NCI-H345 treated with DMSO at 0.1 percent for 48 hours (cell line): Measurements from ENCODE around the gene MMAB.

ENCODE experiments used
- DNase-seq: peaks from one replicate; lab custom pipeline; 2025; ENCODE audit not compliant: unreplicated experiment; lab: John Stamatoyannopoulos, UW

The MMAB gene

GRCh38 chr12:109541413-109541726 lies 31.9 kb downstream of the MMAB start:
- DNase-seq, result no peak

- DNase-seq, result no peak
Observed at GRCh38 chr12:109540526-109541412, 32.5 kb downstream of the MMAB start.

GRCh38 chr12:109539508-109539907 lies 33.8 kb downstream of the MMAB start:
- DNase-seq, result no peak

- DNase-seq, result no peak
Observed at GRCh38 chr12:109538191-109538863, 35.0 kb downstream of the MMAB start.

DNA sequence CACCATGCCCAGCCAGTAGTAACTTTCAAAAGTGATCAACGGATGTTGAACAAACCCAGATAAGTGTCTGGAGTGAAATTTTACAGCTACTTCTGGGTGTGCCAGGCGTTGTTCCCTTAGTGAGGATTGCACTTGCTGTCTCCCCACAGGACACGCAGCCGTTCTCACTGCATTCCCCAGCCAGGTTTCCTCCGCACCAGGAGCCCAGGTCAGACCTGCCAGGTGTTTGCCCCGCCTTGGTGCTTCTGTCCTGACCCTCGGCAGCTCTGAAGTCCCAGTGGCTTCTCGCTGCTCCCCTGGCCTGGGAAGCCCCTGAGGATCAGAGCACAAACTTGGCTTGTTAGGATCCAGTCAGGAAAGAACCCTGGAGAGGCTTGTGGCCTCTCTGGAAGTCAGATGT lies 36.2 kb downstream of the MMAB start:
- no peak for DNase-seq

GRCh38 chr12:109535863-109536250 lies 37.4 kb downstream of the MMAB start:
- DNase-seq, result no peak

DNA sequence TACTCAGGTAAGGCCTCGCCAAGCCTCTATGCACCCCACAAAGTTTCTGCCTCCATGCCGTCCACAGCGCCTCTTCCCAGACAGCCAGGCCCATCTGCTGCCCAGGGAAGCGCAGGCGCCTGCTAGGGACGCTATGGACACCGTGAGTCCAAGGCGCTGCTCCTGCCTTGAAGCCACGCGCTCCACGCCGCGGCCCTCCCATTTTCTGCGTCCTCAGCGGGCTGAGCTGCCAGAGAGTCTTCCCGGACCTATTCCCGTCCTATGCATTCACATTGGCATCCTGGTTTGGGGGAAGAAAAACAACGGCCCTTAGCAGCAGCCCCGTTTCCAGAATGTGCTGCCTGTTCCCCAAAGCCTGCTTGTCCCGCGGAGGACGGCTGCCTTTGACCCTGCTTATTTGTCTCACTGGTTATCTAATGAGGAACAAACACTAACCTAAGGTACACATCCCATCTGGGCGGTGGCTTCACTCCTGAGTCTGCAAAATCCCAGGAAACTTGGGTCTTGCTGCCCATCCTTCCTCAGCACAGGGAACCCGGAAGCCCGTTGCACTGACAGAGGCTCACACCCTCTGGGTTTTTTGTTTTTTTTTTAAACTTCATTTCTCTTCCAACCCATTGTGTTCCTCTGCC lies 38.0 kb downstream of the MMAB start:
- DNase-seq, result no peak

- DNase-seq, result no peak
Observed at GRCh38 chr12:109534456-109534855, 38.8 kb downstream of the MMAB start.

GRCh38 chr12:109533487-109533740 lies 39.9 kb downstream of the MMAB start:
- DNase-seq, result no peak

DNA sequence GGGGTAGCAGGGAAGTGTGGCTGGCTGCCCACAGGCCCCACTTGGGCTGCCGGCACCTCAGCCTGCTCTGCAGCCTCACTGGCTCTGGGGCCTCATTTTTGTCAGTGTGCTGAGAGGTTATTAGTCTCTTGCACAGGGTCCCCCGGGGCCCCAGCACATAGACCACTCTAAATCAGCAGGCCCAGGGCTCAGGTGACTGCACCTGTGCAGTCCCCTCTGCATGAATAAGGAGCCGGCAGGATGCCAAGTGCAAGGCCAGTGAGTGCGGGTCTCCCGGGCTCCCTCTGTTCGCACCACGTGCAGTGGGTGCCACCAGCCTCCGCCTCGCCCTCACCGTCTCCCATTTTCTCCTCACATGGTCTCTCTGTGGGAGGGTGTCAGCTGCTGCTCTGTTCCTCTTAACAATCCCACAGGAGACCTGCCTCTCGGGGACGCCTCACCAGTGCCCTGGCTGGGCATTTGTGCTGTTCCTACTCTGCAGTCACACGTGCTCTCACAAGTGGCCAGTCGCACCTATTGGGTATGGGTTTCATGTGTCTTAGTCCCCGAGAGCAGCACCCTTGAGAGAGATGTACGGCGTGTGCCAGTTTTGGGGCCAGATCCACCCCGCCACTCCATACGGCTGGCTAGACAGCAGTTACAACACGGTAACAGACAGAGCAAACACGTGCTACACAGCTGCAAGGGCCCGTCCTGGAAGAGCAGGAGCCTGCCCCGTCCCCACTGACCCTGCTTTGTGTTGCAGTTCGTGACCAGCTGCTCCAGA lies 40.4 kb downstream of the MMAB start:
- DNase-seq, result no peak

- no peak for DNase-seq
Observed at GRCh38 chr12:109531411-109531810, 41.9 kb downstream of the MMAB start.

GRCh38 chr12:109529691-109530640 lies 43.3 kb downstream of the MMAB start:
- no peak for DNase-seq

GRCh38 chr12:109527489-109528123 lies 45.7 kb downstream of the MMAB start:
- no peak for DNase-seq

- DNase-seq, result no peak
Observed at GRCh38 chr12:109525279-109525585, 48.1 kb downstream of the MMAB start.

- no peak for DNase-seq
Observed at GRCh38 chr12:109524466-109525278, 48.6 kb downstream of the MMAB start.

DNA sequence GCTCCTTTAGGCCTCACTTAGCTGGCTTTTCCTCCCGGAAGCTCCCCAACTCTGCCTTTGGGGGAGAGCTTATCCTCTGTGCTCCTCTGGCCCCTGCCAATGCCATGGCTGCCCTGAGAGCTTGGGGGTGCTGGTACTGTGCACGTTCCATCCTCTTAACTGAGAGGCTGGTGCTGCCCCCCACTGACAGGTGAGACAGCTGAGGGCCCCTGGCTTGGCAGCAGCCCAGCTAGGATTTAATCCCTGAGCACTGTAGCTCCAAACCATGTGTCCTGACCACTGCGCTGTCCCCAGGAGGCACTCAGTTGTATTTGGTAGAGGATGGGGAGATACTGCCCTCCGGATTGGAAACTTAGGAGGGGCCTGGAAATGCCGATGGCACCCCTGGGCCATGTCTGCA lies 49.8 kb downstream of the MMAB start:
- DNase-seq, result no peak

DNA sequence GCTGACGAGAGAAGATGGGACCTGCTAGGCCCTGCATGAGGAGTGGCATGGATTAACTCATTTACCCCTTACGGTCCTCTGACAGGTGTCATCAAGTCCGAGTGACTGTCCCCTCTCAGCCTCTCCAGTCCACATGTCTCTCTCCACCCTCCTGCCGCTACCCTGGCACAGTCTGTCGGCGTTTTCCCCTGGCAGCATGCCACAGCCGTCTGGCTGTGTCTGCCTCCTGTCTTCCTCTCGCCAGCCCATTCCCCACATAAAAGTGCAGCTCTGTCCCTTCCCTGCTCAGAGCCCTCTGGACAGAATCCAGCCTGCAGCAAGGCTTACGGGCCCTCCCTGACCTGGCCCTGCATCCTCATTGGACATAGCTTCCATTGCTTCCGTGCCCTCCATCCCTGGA lies 50.2 kb downstream of the MMAB start:
- no peak for DNase-seq

GRCh38 chr12:109521831-109522230 lies 51.5 kb downstream of the MMAB start:
- no peak for DNase-seq

DNA sequence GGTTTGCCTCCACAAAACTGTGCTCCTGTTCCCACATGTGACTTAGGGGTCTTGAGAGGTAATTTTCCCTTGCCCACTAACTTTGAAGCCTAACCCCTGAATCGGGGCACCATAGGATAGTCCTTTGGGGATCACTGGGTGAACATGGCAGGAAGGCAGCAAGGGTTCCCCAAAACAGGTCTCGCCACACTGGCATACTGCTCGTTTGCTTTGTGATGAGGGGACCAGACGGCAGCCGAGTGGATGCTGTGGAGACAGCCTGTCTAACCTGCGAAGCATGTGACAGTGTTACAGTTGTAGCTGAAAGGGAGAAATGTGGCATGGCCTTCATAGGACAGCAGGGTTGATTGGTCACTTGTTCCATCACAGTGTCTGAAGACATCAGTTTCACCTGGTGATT lies 53.5 kb downstream of the MMAB start:
- DNase-seq, result no peak
